ENCODE results near the gene CCDC9. TPM values are rescaled to one million over a fixed set of nuclear protein-coding genes. Genes with fewer than 3 reads are reported as not detected.
A peak's percentile ranks its signal among the peaks of the same experiment; 100 is the strongest.

CCDC9 gene
- total and polyA plus RNA-seq, 2 experiments from 2014 or later, result 14.5 to 15.0 TPM

DNA sequence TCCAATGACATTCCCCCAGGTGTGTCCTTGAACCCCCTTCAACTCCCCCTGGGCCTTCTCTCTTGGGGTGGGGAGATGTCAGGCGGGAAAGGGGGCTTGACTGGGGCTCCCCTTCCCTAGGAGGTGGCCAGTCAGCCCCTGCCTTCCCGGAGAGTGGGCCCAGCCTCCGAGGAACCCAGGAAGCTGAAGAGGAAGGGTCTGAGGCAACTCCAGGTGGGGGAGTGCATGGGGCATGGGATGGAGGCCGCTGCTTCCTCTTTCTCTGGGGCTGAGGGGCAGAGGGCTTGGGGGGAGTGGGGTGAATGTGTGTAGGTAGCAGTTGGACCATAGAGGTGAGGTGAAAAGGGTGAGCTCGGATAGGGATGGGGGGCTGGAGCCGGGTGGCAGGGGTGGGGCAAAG lies 15.6 kb downstream of the CCDC9 start (continued):
- TF ChIP-seq, protein P1, sequence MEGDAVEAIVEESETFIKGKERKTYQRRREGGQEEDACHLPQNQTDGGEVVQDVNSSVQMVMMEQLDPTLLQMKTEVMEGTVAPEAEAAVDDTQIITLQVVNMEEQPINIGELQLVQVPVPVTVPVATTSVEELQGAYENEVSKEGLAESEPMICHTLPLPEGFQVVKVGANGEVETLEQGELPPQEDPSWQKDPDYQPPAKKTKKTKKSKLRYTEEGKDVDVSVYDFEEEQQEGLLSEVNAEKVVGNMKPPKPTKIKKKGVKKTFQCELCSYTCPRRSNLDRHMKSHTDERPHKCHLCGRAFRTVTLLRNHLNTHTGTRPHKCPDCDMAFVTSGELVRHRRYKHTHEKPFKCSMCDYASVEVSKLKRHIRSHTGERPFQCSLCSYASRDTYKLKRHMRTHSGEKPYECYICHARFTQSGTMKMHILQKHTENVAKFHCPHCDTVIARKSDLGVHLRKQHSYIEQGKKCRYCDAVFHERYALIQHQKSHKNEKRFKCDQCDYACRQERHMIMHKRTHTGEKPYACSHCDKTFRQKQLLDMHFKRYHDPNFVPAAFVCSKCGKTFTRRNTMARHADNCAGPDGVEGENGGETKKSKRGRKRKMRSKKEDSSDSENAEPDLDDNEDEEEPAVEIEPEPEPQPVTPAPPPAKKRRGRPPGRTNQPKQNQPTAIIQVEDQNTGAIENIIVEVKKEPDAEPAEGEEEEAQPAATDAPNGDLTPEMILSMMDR (conservative IDR thresholded peaks at IDR 0.05; ENCODE audit: low read depth in 2 of 2), result no peak
- TF ChIP-seq CREB1 (CRISPR knock-in tag; IDR thresholded peaks at IDR 0.05; ENCODE audit: low read depth), result no peak

DNA sequence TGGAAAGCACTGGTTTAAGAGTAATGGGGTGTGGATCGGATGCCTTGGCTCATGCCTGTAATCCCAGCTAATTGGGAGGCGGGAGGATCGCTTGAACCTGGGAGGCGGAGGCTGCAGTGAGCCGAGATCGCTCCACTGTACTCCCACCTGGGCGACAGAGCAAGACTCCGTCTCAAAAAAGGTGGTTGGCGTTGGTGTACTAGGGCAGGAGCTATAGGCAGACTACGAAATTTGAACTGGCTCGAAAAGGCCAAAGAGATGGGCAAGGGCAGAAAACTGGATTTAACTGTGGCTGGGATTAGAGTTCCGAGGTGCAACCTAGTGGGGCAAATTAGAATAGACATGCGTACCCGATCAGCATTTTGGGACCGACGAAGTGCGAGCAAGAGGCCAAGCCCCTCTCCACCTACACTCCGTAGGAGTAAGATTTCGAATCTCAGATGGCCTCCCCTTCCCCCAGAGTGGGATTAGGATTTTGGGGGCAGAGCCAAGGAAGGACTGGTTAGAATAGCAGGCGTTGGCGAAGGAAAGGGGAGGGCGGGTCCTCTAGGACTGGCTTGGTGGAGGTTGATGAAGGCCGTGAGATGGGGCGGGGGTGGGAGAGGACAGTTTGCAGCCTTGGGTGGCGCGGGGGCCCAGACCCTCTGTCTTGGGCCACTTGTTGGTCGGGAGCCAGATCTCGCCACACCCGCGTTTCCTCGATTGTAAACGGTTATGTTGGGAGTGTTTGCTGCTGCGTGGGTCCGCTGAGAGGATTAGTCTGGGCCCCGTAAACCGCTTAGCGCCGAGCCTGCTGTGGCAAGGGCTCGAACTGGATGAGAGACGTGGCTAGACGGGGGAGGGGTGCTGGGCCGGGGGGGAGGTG lies 16.4 kb downstream of the CCDC9 start:
- Histone ChIP-seq H3K4me1 (ENCODE audit: insufficient read depth) (peaks cover 11% of the 10 kb centered on the region; the same call in 1 of the 2 replicates), H3K27me3 (ENCODE audit: insufficient read depth) (peaks cover 8% of the 10 kb centered on the region), H3K36me3 (ENCODE audit: insufficient read depth) (no peaks in the 10 kb centered on the region), H3K79me2 (replicated peaks; ENCODE audit: insufficient read depth) (no peaks in the 10 kb centered on the region), H3F3A (replicated peaks; ENCODE audit: low read depth) (peaks cover 20% of the 10 kb centered on the region), H3K4me2 (peak overlapping the region; percentile 95), H3K27ac (ENCODE audit: low read depth) (peak overlapping the region; percentile 100), H3K9me2 (ENCODE audit: insufficient read depth) (no peaks in the 10 kb centered on the region), H4K20me1 (replicated peaks; ENCODE audit: insufficient read depth) (peaks cover 3% of the 10 kb centered on the region), H2AFZ (peak overlapping the region; percentile 72), H3K4me3 (peak overlapping the region; percentile 83)
- peaks cover 24% of the 10 kb centered on the region for H3K4me1 Mint-ChIP-seq
- H3K4me3 Mint-ChIP-seq, result peak overlapping the region; percentile 88
- peak overlapping the region; percentile 85 for H3K27ac Mint-ChIP-seq
- ATAC-seq (peak; percentile 12), DNase-seq (ENCODE audit: low spot score) (peak; percentile 50)
- H3K9me3 Mint-ChIP-seq, result no peaks in the 10 kb centered on the region; the same call in 2 of the 3 replicates
- peaks cover 33% of the 10 kb centered on the region for H3K27me3 Mint-ChIP-seq (ENCODE audit: insufficient read depth, low read depth, poor library complexity)
- peaks cover 28% of the 10 kb centered on the region for H3K36me3 Mint-ChIP-seq (ENCODE audit: low read depth)
- TF ChIP-seq, protein P2, sequence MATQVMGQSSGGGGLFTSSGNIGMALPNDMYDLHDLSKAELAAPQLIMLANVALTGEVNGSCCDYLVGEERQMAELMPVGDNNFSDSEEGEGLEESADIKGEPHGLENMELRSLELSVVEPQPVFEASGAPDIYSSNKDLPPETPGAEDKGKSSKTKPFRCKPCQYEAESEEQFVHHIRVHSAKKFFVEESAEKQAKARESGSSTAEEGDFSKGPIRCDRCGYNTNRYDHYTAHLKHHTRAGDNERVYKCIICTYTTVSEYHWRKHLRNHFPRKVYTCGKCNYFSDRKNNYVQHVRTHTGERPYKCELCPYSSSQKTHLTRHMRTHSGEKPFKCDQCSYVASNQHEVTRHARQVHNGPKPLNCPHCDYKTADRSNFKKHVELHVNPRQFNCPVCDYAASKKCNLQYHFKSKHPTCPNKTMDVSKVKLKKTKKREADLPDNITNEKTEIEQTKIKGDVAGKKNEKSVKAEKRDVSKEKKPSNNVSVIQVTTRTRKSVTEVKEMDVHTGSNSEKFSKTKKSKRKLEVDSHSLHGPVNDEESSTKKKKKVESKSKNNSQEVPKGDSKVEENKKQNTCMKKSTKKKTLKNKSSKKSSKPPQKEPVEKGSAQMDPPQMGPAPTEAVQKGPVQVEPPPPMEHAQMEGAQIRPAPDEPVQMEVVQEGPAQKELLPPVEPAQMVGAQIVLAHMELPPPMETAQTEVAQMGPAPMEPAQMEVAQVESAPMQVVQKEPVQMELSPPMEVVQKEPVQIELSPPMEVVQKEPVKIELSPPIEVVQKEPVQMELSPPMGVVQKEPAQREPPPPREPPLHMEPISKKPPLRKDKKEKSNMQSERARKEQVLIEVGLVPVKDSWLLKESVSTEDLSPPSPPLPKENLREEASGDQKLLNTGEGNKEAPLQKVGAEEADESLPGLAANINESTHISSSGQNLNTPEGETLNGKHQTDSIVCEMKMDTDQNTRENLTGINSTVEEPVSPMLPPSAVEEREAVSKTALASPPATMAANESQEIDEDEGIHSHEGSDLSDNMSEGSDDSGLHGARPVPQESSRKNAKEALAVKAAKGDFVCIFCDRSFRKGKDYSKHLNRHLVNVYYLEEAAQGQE (IDR thresholded peaks at IDR 0.05; ENCODE audit: unreplicated experiment), result no peak
- TF ChIP-seq NANOG (IDR thresholded peaks at IDR 0.05; ENCODE audit: borderline replicate concordance), result no peak
- TF ChIP-seq CREB1 (CRISPR knock-in tag; IDR thresholded peaks at IDR 0.05; ENCODE audit: low read depth), result no peak
- no peak for TF ChIP-seq POLR2AphosphoS5 (IDR thresholded peaks at IDR 0.05; ENCODE audit: low read depth)
- TF ChIP-seq, protein P1 (conservative IDR thresholded peaks at IDR 0.05; ENCODE audit: low read depth in 2 of 2), result no peak
- TF ChIP-seq, protein P3, sequence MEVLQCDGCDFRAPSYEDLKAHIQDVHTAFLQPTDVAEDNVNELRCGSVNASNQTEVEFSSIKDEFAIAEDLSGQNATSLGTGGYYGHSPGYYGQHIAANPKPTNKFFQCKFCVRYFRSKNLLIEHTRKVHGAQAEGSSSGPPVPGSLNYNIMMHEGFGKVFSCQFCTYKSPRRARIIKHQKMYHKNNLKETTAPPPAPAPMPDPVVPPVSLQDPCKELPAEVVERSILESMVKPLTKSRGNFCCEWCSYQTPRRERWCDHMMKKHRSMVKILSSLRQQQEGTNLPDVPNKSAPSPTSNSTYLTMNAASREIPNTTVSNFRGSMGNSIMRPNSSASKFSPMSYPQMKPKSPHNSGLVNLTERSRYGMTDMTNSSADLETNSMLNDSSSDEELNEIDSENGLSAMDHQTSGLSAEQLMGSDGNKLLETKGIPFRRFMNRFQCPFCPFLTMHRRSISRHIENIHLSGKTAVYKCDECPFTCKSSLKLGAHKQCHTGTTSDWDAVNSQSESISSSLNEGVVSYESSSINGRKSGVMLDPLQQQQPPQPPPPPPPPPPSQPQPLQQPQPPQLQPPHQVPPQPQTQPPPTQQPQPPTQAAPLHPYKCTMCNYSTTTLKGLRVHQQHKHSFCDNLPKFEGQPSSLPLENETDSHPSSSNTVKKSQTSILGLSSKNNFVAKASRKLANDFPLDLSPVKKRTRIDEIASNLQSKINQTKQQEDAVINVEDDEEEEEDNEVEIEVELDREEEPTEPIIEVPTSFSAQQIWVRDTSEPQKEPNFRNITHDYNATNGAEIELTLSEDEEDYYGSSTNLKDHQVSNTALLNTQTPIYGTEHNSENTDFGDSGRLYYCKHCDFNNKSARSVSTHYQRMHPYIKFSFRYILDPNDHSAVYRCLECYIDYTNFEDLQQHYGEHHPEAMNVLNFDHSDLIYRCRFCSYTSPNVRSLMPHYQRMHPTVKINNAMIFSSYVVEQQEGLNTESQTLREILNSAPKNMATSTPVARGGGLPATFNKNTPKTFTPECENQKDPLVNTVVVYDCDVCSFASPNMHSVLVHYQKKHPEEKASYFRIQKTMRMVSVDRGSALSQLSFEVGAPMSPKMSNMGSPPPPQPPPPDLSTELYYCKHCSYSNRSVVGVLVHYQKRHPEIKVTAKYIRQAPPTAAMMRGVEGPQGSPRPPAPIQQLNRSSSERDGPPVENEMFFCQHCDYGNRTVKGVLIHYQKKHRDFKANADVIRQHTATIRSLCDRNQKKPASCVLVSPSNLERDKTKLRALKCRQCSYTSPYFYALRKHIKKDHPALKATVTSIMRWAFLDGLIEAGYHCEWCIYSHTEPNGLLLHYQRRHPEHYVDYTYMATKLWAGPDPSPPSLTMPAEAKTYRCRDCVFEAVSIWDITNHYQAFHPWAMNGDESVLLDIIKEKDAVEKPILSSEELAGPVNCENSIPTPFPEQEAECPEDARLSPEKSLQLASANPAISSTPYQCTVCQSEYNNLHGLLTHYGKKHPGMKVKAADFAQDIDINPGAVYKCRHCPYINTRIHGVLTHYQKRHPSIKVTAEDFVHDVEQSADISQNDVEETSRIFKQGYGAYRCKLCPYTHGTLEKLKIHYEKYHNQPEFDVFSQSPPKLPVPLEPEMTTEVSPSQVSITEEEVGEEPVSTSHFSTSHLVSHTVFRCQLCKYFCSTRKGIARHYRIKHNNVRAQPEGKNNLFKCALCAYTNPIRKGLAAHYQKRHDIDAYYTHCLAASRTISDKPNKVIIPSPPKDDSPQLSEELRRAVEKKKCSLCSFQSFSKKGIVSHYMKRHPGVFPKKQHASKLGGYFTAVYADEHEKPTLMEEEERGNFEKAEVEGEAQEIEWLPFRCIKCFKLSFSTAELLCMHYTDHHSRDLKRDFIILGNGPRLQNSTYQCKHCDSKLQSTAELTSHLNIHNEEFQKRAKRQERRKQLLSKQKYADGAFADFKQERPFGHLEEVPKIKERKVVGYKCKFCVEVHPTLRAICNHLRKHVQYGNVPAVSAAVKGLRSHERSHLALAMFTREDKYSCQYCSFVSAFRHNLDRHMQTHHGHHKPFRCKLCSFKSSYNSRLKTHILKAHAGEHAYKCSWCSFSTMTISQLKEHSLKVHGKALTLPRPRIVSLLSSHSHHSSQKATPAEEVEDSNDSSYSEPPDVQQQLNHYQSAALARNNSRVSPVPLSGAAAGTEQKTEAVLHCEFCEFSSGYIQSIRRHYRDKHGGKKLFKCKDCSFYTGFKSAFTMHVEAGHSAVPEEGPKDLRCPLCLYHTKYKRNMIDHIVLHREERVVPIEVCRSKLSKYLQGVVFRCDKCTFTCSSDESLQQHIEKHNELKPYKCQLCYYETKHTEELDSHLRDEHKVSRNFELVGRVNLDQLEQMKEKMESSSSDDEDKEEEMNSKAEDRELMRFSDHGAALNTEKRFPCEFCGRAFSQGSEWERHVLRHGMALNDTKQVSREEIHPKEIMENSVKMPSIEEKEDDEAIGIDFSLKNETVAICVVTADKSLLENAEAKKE (CRISPR knock-in tag; IDR thresholded peaks at IDR 0.05), result no peak
- TF ChIP-seq EZH2phosphoT487 (IDR thresholded peaks at IDR 0.05; ENCODE audit: unreplicated experiment), result no peak
- no peak for TF ChIP-seq JUNB (IDR thresholded peaks at IDR 0.05; ENCODE audit: unreplicated experiment)
- TF ChIP-seq ZNF331 (CRISPR knock-in tag; IDR thresholded peaks at IDR 0.05; ENCODE audit: low read depth), result no peak

Measured in GM23338 (cell line).